Activated CD8-positive, alpha-beta T cell treated with anti-CD3 and anti-CD28 coated beads, Interleukin-2, amount 10 ng/mL, durations not matched to agents 7 days and 5 days (primary cell): ENCODE results near the gene PRKAR1B. TPM values are rescaled to one million over a fixed set of nuclear protein-coding genes. Genes with fewer than 3 reads are reported as not detected.
A peak's percentile ranks its signal among the peaks of the same experiment; 100 is the strongest.

Experiments used
- ATAC-seq: fragments of 150-1000 bp; cut with Tn5 transposase; one replicate; pipeline ENCODE4 v1.10.0; 2021; ENCODE audit warnings: moderate library complexity
- CTCF ChIA-PET: fragments of 350-600 bp; sonication (Branson Sonifier 250); formaldehyde crosslinking; loops from one replicate; lab custom pipeline; 2021; ENCODE audit warnings: antibody characterized with exemption; lab: Charles Lee
- POLR2A ChIA-PET: fragments of 350-600 bp; sonication (Branson Sonifier 250); formaldehyde crosslinking; loops from one replicate; lab custom pipeline; 2021; ENCODE audit warnings: antibody characterized with exemption; lab: Charles Lee
- DNase-seq: peaks from one replicate; pipeline ENCODE4 v3.0.0-alpha.2; 2020
- H3K27ac Mint-ChIP-seq: one replicate; pipeline ENCODE4 v1.8.0; 2021; ENCODE audit warnings: mild to moderate bottlenecking, mixed read lengths
- H3K27me3 Mint-ChIP-seq: one replicate; pipeline ENCODE4 v1.8.0; 2021; ENCODE audit warnings: low read depth, mixed read lengths
- H3K36me3 Mint-ChIP-seq: one replicate; pipeline ENCODE4 v1.8.0; 2021; ENCODE audit warnings: low read depth, mixed read lengths
- H3K4me1 Mint-ChIP-seq: one replicate; pipeline ENCODE4 v1.8.0; 2021; ENCODE audit warnings: low read depth, mixed read lengths
- H3K4me3 Mint-ChIP-seq: one replicate; pipeline ENCODE4 v1.8.0; 2021; ENCODE audit warnings: mild to moderate bottlenecking, mixed read lengths
- H3K9me3 Mint-ChIP-seq: one replicate; pipeline ENCODE4 v1.8.0; 2022; ENCODE audit warnings: mixed read lengths; ENCODE audit not compliant: insufficient read depth
- total RNA-seq, 2 experiments: library from RNA; stranded (reverse); gene quantifications; one replicate each; pipeline ENCODE4 v1.2.3, GENCODE V29; 2021

The PRKAR1B gene
- total RNA-seq, 2 experiments from 2014 or later = 56.5 to 58.2 TPM

DNA sequence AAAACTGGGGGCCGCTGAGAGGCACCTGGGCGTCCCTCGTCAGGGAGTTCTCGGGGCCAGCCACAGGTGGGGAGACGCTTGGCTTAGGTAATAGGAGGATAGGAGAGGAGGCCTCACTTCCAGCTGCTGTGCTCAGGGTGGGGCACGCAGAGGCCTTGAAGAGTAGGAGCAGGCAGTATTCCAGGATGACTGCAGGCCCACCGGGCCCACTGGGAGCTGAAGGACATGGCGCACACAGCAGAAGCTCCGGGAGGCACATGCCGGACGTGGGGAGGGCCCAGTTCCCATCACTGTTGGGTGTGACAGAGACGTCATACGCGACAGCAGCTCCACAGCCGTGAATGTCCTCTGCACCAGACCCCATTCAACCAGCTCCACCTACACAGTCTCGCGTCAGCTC is 185.4 kb downstream of the PRKAR1B start:
- ChIA-PET CTCF (interaction anchor here (1.0 kb wide), 1 partner anchor 10 kb away, joined by 3 read pairs; no protein-coding TSS in a partner anchor), POLR2A (no interaction called here)
- Mint-ChIP-seq H3K4me3 (no peak overlapping the region), H3K4me1 (peaks cover 6% of the 10 kb centered on the region), H3K36me3 (no peaks in the 10 kb centered on the region), H3K27ac (no peak overlapping the region), H3K27me3 (no peaks in the 10 kb centered on the region), H3K9me3 (no peaks in the 10 kb centered on the region)
- DNase-seq (no peak), ATAC-seq (no peak)

GRCh38 chr7:540997-541396 is 186.1 kb downstream of the PRKAR1B start:
- Mint-ChIP-seq H3K4me3 (no peak overlapping the region), H3K36me3 (no peaks in the 10 kb centered on the region), H3K27ac (peak overlapping the region; percentile 30), H3K27me3 (no peaks in the 10 kb centered on the region), H3K4me1 (peaks cover 6% of the 10 kb centered on the region), H3K9me3 (no peaks in the 10 kb centered on the region)
- POLR2A ChIA-PET = no interaction called here
- ATAC-seq (no peak), DNase-seq (no peak)
- CTCF ChIA-PET = no interaction called here

DNA sequence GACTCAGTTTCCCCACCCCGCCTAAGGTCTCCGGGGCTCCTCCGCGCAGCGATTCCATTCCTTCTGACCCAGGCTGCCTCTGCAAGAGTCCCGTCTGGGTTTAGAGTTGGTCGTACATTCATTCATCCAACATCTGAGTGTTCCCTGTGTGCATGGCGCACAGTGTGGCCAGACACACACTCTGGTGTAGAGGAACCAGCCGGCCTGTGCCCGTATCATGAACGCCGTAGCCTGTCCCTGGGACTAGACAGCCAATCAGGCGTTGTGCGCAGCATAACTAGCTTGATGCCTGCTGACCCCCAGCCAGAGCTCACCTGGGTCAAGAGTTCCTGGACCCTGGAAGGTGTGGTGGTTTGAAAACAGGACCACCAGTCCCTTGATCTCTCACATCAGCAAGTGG is 186.5 kb downstream of the PRKAR1B start:
- Mint-ChIP-seq H3K27me3 (no peaks in the 10 kb centered on the region), H3K4me1 (peaks cover 6% of the 10 kb centered on the region), H3K4me3 (no peak overlapping the region), H3K9me3 (no peaks in the 10 kb centered on the region), H3K36me3 (no peaks in the 10 kb centered on the region), H3K27ac (peak overlapping the region; percentile 30)
- ATAC-seq (no peak), DNase-seq (no peak)
- ChIA-PET CTCF (no interaction called here), POLR2A (no interaction called here)

DNA sequence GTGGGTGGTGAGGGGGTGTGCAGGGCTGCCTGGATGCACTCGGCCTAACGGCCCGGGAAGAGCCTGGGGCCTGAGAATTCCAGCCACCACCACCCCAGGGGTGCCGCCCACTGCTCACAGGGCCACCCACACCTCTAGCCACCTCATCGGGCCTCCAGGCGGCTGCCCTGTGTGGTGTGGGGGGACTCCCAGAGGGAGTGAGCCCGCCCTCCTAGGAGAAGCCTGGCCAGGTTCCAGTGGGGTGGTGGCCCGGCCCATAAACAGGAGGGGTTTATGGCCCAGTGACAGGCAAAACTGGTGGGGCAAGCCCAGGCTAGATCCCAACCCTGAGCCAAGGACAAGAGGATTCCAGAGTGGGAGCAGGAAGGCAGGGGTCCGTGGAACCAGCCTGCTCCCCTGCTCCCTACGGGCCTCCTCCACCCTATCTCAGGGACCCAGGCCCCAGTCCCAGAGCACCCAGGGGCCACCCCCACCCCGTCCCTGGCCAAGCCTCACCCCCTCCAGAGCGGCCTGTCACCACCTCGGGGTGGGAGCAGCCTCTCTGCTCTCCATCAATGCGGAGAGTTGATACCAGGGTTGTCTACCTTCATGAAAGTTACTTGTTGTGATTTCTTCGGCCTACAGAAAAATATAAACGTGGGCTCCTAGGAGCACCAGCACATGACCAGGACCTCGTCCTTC is 187.2 kb downstream of the PRKAR1B start:
- H3K9me3 Mint-ChIP-seq = no peaks in the 10 kb centered on the region

GRCh38 chr7:538764-539685 is 188.1 kb downstream of the PRKAR1B start:
- Mint-ChIP-seq H3K4me3 (no peak overlapping the region), H3K27ac (no peak overlapping the region), H3K9me3 (no peaks in the 10 kb centered on the region), H3K4me1 (peaks cover 6% of the 10 kb centered on the region), H3K27me3 (no peaks in the 10 kb centered on the region), H3K36me3 (no peaks in the 10 kb centered on the region)
- ATAC-seq (no peak), DNase-seq (no peak)
- CTCF ChIA-PET = no interaction called here
- POLR2A ChIA-PET = no interaction called here

More for the DNA sequence above, 187.2 kb downstream of the PRKAR1B start:
- ChIA-PET CTCF (no interaction called here), POLR2A (no interaction called here)
- no peak for ATAC-seq
- H3K4me3 Mint-ChIP-seq = no peak overlapping the region
- no peaks in the 10 kb centered on the region for H3K27me3 Mint-ChIP-seq
- H3K27ac Mint-ChIP-seq = no peak overlapping the region
- no peaks in the 10 kb centered on the region for H3K36me3 Mint-ChIP-seq
- H3K4me1 Mint-ChIP-seq = peaks cover 6% of the 10 kb centered on the region
- DNase-seq = no peak

- Mint-ChIP-seq H3K9me3 (no peaks in the 10 kb centered on the region), H3K27ac (no peak overlapping the region), H3K36me3 (no peaks in the 10 kb centered on the region), H3K4me1 (peaks cover 6% of the 10 kb centered on the region), H3K4me3 (no peak overlapping the region), H3K27me3 (no peaks in the 10 kb centered on the region)
- ChIA-PET POLR2A (no interaction called here), CTCF (no interaction called here)
- ATAC-seq (no peak), DNase-seq (no peak)
These were observed 189.0 kb downstream of the PRKAR1B start for GRCh38 chr7:537911-538634.

DNA sequence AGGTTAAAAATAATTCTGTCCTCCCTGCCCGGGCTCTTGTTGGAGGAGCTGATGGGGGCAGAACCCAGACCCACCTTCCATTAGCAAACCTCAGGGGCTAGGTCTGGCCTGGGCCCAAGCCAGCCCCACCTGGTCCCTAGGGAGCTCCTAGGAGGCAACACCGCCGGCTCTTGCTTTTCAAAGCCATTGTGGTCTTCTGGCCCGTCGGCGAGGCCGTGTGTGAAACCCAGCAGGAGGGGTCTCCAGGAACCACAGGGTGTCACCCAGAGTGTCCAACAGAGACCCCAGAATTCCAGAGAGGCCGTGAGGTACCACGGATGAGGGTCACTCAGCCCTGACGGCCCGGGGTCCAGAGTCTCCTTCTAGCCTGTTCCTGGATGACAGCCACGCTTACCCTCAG is 190.8 kb downstream of the PRKAR1B start:
- Mint-ChIP-seq H3K4me1 (peaks cover 6% of the 10 kb centered on the region), H3K27me3 (no peaks in the 10 kb centered on the region), H3K4me3 (no peak overlapping the region), H3K27ac (no peak overlapping the region), H3K9me3 (no peaks in the 10 kb centered on the region), H3K36me3 (no peaks in the 10 kb centered on the region)
- POLR2A ChIA-PET = interaction anchor here (0.7 kb wide), 1 partner anchor 41 kb away, joined by 3 read pairs; no protein-coding TSS in a partner anchor
- ATAC-seq (no peak), DNase-seq (no peak)
- CTCF ChIA-PET = no interaction called here

- no peaks in the 10 kb centered on the region for H3K4me1 Mint-ChIP-seq
These were observed 192.1 kb downstream of the PRKAR1B start for GRCh38 chr7:534959-535358.

GRCh38 chr7:534075-534474 is 193.0 kb downstream of the PRKAR1B start:
- H3K4me1 Mint-ChIP-seq = no peaks in the 10 kb centered on the region
- peaks cover 2% of the 10 kb centered on the region for H3K27me3 Mint-ChIP-seq
- CTCF ChIA-PET = no interaction called here
- no peaks in the 10 kb centered on the region for H3K36me3 Mint-ChIP-seq
- H3K9me3 Mint-ChIP-seq = no peaks in the 10 kb centered on the region
- no peak overlapping the region for H3K27ac Mint-ChIP-seq
- ATAC-seq (no peak), DNase-seq (no peak)
- no peak overlapping the region for H3K4me3 Mint-ChIP-seq
- POLR2A ChIA-PET = no interaction called here

More at GRCh38 chr7:534959-535358, 192.1 kb downstream of the PRKAR1B start:
- Mint-ChIP-seq H3K4me3 (no peak overlapping the region), H3K27me3 (peaks cover 2% of the 10 kb centered on the region), H3K36me3 (no peaks in the 10 kb centered on the region), H3K9me3 (no peaks in the 10 kb centered on the region), H3K27ac (no peak overlapping the region)
- DNase-seq (no peak), ATAC-seq (no peak)
- POLR2A ChIA-PET = no interaction called here
- CTCF ChIA-PET = interaction anchor here (0.7 kb wide), 1 partner anchor 42 kb away, joined by 3 read pairs; no protein-coding TSS in a partner anchor

- ATAC-seq (no peak), DNase-seq (no peak)
- POLR2A ChIA-PET = no interaction called here
These were observed 193.8 kb downstream of the PRKAR1B start for GRCh38 chr7:533266-533665.

DNA sequence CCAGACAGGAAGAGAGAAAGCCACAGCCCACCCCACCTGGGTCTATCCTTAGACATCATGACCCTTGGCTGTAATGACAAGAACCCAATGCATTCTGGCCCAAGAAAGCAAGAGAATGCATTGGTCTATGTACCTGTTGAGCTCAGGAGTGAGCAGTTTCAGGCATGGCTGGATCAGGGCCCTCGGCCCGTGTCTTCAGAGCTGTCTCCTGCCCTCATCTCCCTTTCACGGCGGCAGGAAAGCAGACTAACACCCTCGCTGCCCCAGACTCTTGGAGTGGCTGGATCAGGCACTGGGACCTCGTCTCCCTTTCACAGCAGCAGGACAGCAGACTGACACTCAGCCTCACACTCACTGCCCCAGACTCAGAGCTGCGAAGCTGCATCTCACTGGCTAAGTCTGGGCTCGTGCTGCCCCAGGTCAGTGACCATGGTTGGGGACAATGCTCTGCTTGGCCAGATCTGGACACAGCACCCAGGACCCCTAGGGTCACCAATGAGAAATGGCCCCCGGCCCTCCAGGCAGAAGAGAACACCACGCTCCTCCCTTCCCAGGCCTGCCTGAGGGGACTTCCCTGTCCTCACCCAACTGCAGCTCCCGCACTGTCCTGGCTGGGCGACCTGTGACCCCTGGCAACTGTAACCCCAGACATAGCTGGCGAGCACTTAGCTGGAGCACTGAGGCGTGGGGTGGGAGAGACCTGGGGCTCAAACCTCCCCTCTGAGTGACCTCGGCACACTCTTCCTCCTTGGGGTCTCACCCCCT is 194.5 kb downstream of the PRKAR1B start:
- H3K27ac Mint-ChIP-seq = no peak overlapping the region
- H3K9me3 Mint-ChIP-seq = no peaks in the 10 kb centered on the region
- H3K36me3 Mint-ChIP-seq = no peaks in the 10 kb centered on the region
- ATAC-seq (no peak), DNase-seq (no peak)
- no peak overlapping the region for H3K4me3 Mint-ChIP-seq
- H3K27me3 Mint-ChIP-seq = peaks cover 2% of the 10 kb centered on the region
- POLR2A ChIA-PET = no interaction called here
- CTCF ChIA-PET = interaction anchor here (0.7 kb wide), 1 partner anchor 10 kb away, joined by 3 read pairs; no protein-coding TSS in a partner anchor
- H3K4me1 Mint-ChIP-seq = no peaks in the 10 kb centered on the region

More at GRCh38 chr7:533266-533665, 193.8 kb downstream of the PRKAR1B start:
- CTCF ChIA-PET = no interaction called here
- Mint-ChIP-seq H3K27me3 (peaks cover 2% of the 10 kb centered on the region), H3K36me3 (no peaks in the 10 kb centered on the region), H3K27ac (no peak overlapping the region), H3K4me3 (no peak overlapping the region), H3K4me1 (no peaks in the 10 kb centered on the region), H3K9me3 (no peaks in the 10 kb centered on the region)
